ENCODE results near the gene STARD7.

Gene STARD7

DNA sequence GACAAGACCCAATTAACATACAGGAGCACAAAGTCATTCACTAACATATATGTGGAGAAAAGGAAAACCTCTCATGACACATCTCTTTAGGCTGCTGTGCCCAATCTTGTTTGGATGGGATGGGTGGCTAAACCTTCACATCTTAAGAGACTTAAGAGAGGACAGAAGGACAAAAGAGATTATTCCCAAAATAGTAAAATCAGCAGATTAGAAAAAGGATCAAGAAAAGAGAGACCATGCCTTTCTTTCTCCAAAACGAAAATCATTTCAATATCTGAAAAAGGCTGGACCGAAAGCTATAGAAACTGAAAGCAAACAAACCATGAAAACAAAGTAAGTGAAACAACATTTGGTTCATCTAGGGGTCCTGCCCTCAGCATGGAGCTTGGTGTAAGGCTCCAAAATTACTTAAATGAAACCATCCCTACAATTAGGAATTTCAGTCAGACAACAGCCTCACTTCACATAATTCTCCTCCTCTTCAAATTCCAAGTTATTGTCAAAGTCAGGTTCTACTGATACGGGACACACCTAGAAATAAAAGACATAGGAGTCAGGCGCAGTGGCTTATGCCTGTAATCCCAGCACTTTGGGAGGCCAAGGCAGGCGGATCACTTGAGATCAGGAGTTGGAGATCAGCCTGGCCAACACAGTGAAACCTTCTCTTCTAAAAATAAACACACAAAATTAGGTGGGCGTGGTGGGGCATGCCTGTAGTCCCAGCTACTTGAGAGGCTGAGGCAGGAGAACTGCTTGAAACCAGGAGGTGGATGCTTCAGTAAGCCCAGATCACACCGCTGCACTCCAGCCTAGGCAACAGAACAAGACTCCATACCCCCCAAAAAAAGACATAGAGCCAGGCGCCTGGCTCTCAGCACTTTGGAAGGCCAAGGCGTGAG lies 5.2 kb downstream of the STARD7 start:
- DNase-seq (ENCODE audit: low read depth) = no peak
- H3K4me3 ChIP-seq (ENCODE audit: low read depth, low read length) = no peak overlapping the region

- DNase-seq (ENCODE audit: low read depth) = no peak
- H3K4me3 ChIP-seq (ENCODE audit: low read depth, low read length) = no peak overlapping the region
Measured at GRCh38 chr2:96202152-96202854, 6.3 kb downstream of the STARD7 start.

- no peak for DNase-seq (ENCODE audit: low read depth)
- H3K4me3 ChIP-seq (ENCODE audit: low read depth, low read length) = no peak overlapping the region
Measured at GRCh38 chr2:96201338-96201737, 7.3 kb downstream of the STARD7 start.

GRCh38 chr2:96198921-96199320 lies 9.7 kb downstream of the STARD7 start:
- no peak overlapping the region for H3K4me3 ChIP-seq (ENCODE audit: low read depth, low read length)
- no peak for DNase-seq (ENCODE audit: low read depth)

GRCh38 chr2:96197546-96198255 lies 10.9 kb downstream of the STARD7 start:
- DNase-seq (ENCODE audit: low read depth) = no peak

GRCh38 chr2:96195410-96196066 lies 13.1 kb downstream of the STARD7 start:
- H3K4me3 ChIP-seq (ENCODE audit: low read depth, low read length) = no peak overlapping the region
- DNase-seq (ENCODE audit: low read depth) = no peak

More at GRCh38 chr2:96197546-96198255, 10.9 kb downstream of the STARD7 start:
- H3K4me3 ChIP-seq (ENCODE audit: low read depth, low read length) = no peak overlapping the region

DNA sequence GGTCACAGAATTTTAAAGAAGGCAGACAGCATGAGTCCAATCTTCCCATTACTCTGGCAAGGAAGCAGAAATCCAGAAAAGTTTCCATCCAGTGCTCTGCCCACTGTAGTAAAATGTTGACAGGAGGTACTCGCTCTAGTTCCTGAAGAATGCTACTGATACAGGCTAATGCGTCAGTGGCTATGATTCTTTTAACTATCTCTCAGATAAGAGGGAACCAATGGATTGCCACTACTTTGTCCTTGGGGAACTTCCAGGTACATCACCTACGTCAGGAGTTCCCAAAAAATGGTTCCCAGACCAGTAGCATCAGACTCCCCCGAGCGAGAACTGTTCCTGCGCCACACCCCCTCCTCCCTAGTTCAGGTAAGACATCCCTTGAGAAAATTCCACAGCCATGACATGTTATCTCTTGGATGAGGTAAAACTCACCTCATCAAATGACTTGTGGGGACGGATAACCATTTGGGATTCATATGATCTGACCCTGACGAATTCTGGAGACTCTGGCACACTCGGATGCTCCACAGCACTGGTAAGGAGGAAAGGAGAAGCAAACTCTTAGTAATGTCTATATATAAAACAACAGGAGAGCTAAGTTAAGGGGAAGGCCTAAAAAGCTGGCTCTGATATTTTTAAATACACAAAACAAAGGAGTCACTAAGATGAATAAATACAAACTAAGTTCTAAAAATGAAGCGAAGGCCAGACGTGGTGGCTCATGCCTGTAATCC lies 16.5 kb downstream of the STARD7 start:
- DNase-seq (ENCODE audit: low read depth) = no peak
- H3K4me3 ChIP-seq (ENCODE audit: low read depth, low read length) = no peak overlapping the region

DNA sequence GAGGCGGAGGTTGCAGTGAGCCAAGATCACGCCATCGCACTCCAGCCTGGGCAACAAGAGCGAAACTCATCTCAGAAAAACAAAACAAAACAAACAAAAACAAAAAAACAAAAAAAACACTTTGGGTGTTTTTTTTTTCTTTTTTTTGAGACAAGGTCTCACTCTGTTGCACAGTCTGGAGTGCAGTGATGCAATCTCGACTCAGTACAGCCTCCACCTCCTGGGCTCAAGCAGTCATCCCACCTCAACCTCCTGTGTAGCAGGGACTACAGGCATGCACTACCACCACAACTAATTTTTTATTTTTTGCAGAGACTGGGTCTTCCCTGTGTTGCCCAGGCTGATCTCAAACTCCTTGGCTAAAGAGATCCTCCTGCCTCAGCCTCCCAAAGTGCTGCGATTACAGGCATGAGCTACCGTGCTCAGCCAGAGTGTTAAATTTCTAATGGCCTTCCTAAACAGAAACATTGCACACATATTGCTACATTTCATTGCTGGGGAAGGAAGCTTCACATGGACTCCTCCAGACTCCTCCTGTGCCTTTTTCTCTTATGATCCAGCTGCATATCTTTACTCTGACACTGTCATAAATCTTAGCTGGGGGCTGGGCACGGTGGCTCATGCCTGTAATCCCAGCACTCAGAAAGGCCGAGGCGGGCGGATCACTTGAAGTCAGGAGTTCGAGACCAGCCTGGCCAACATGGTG lies 19.7 kb downstream of the STARD7 start:
- DNase-seq (ENCODE audit: low read depth) = no peak
- no peak overlapping the region for H3K4me3 ChIP-seq (ENCODE audit: low read depth, low read length)

DNA sequence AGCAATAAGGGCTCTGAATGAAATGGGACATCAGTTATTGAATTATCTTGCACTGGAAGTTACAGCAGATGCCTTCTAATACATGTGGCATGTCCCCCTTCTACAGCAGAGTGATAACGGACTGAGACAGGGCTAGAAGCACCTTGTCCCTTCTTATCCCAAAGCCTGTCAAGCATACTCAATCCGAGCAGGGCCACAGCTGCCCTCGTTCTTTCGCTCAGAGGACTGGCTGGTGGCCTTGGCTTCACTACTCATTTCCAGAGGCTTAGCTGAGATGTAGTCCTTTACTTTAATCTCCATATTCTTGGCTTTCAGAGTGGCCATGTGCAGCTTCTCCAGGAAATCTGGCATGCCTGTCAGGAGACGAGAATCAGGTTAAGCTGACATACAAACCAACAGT lies 22.1 kb downstream of the STARD7 start:
- H3K4me3 ChIP-seq (ENCODE audit: low read depth, low read length) = no peak overlapping the region
- no peak for DNase-seq (ENCODE audit: low read depth)

DNA sequence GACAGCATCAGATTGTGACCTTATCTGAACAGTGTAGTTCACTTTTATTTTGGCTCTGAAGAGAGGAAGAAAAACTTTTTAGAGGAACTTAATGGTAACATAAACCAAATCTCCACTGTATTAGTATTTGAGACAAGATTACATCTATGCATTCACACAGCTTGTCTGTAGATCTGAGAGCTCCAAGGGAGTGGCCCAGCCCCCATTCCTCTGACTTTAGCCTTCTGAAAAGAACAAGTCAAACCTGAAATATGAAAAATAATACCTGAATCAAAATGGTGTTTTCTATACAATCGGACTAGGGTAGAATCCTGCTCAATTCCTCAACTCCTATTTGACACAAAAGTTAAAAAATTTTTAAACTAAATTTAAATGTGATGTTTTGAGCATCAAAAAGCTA lies 23.1 kb downstream of the STARD7 start:
- no peak overlapping the region for H3K4me3 ChIP-seq (ENCODE audit: low read depth, low read length)
- no peak for DNase-seq (ENCODE audit: low read depth)

- no peak overlapping the region for H3K4me3 ChIP-seq (ENCODE audit: low read depth, low read length)
- no peak for DNase-seq (ENCODE audit: low read depth)
Measured at GRCh38 chr2:96184989-96185388, 23.6 kb downstream of the STARD7 start.

DNA sequence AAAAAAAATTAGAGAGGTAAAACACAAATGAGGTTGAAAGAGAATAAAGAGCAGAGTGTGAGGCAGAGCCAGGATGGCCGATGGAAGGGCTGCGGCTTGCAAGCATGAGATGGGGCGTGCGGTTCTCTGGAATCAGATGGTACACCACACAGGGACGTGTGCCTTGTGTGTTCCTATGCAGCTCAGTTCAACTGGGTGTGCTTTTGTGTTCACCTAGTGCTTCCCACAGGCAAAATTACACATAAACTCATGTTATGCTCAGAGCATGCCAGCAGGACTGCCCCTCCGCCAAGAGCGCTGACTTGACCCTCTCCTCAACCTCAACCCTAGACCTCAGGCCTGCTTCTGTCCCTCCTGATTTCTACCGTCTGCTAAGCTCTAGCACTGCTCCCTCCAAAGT lies 24.4 kb downstream of the STARD7 start:
- DNase-seq (ENCODE audit: low read depth) = no peak
- H3K4me3 ChIP-seq (ENCODE audit: low read depth, low read length) = no peak overlapping the region

- DNase-seq (ENCODE audit: low read depth) = no peak
- no peak overlapping the region for H3K4me3 ChIP-seq (ENCODE audit: low read depth, low read length)
Measured at GRCh38 chr2:96181529-96181928, 27.1 kb downstream of the STARD7 start.

DNA sequence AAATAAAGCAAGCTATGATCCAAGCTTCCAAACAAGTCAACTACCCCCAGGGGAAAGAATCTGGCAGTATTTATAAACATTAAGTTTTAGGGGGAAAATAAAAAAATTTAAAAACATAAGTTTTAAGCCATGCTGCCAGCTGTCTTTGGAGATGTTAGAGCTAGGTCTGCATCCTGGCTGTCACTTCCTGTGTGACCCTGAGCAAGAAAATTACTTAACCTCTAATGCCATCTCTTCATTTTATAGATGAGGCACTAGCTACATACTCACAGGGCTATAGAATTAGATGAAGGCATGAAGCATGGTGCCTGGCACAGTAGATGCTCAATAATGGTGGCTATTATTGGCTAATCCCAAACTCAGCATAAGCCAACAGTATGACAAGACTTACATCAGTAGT lies 28.1 kb downstream of the STARD7 start:
- no peak for DNase-seq (ENCODE audit: low read depth)
- no peak overlapping the region for H3K4me3 ChIP-seq (ENCODE audit: low read depth, low read length)

GRCh38 chr2:96180002-96180401 lies 28.6 kb downstream of the STARD7 start:
- H3K4me3 ChIP-seq (ENCODE audit: low read depth, low read length) = no peak overlapping the region
- DNase-seq (ENCODE audit: low read depth) = no peak

GRCh38 chr2:96176661-96177060 lies 32.0 kb downstream of the STARD7 start:
- no peak for DNase-seq (ENCODE audit: low read depth)
- no peak overlapping the region for H3K4me3 ChIP-seq (ENCODE audit: low read depth, low read length)

GRCh38 chr2:96175951-96176350 lies 32.7 kb downstream of the STARD7 start:
- peak; percentile 35 for DNase-seq (ENCODE audit: low read depth)
- H3K4me3 ChIP-seq (ENCODE audit: low read depth, low read length) = no peak overlapping the region
